Right ventricle myocardium superior (tissue), 1 donor: ENCODE measurements around the gene KIF26B. TPM values are rescaled to one million over a fixed set of nuclear protein-coding genes. Genes with fewer than 3 reads are reported as not detected.
"Not testable (repeated sequence)": the region's sequence is repeated elsewhere in the genome, so short reads cannot be mapped to it uniquely, and the experiment has no call there.

Experiments
- ATAC-seq: fragments of 200-7000 bp; cut with Tn5 transposase; one replicate; pipeline ENCODE4 v1.9.1; 2020; ENCODE audit warnings: mild to moderate bottlenecking; ENCODE audit not compliant: poor library complexity
- DNase-seq: peaks from one replicate; pipeline ENCODE4 v3.0.0-alpha.2; 2020
- intact Hi-C: fragments of 100-400 bp; cut with DNase I; formaldehyde crosslinking; loops from one replicate; pipeline ENCODE4 v1.11.2; 2022
- total RNA-seq: library from RNA; stranded (reverse); fragmentation: NEBNext Ultra II Directional; extraction: Animal tissue kit (Norgen Biotek cat#: 25700); gene quantifications from one replicate; pipeline ENCODE4 v1.2.1, GENCODE V29; 2021
- donor health status: DM: no; HTN: yes; CAD: no; lungs with severe emphysema.

The KIF26B gene
- total RNA-seq, 1 donor from 2014 or later = 2.4 TPM

- ATAC-seq (no peak), DNase-seq (no peak)
- intact Hi-C loops = no loop called here
Observed at GRCh38 chr1:245383396-245384330, 228.9 kb downstream of the KIF26B start.

GRCh38 chr1:245386297-245386971 lies 231.6 kb downstream of the KIF26B start:
- intact Hi-C loops = no loop called here

DNA sequence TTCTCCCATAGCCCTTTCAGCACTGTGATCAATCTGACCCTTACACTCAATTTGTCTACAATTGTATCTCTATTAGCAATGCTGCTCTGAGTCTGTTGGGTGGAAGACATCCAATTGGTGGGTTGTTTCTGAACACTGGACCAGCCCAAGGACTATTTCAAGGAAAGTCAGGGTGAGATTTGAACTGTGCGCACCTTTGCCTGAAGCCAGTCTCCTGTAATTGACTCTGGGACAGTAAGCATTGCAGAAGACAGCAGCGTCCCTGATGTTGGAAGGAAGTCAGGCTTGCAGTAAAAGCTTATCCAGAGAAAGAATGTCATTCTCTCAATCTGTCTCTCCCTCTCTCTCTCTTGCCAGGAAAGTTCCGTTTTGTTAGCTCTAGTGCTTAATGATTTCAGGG lies 233.9 kb downstream of the KIF26B start:
- no peak for DNase-seq
- intact Hi-C loops = no loop called here
- no peak for ATAC-seq

More at GRCh38 chr1:245386297-245386971, 231.6 kb downstream of the KIF26B start:
- DNase-seq (no peak), ATAC-seq (no peak)

GRCh38 chr1:245389873-245390272 lies 235.1 kb downstream of the KIF26B start:
- DNase-seq = no peak
- ATAC-seq = no peak
- intact Hi-C loops = no loop called here

GRCh38 chr1:245390975-245391374 lies 236.2 kb downstream of the KIF26B start:
- DNase-seq (no peak), ATAC-seq (no peak)
- intact Hi-C loops = no loop called here

GRCh38 chr1:245393694-245394093 lies 238.9 kb downstream of the KIF26B start:
- intact Hi-C loops = no loop called here
- DNase-seq (no peak), ATAC-seq (no peak)

- intact Hi-C loops = no loop called here
- ATAC-seq (no peak), DNase-seq (no peak)
Observed at GRCh38 chr1:245395680-245396079, 240.9 kb downstream of the KIF26B start.

DNA sequence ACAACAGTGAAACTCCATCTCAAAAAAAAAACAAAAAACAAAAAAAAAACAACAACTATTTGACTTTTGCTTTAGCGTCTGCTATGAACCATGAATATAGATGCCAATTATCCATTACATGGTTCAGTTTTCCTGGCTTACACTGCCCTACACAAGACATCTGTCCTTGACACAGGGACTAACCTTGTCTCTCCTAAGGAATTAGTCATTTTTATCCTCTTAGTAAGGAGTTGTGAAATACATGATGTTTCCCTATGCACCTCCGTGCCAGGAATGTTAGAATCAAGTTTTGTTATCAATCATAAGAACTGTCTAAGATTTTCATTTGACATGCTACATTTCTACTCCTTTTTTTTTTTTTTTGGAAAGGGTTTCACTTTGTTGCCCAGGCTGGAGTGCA lies 241.8 kb downstream of the KIF26B start:
- no peak for ATAC-seq
- DNase-seq = no peak

DNA sequence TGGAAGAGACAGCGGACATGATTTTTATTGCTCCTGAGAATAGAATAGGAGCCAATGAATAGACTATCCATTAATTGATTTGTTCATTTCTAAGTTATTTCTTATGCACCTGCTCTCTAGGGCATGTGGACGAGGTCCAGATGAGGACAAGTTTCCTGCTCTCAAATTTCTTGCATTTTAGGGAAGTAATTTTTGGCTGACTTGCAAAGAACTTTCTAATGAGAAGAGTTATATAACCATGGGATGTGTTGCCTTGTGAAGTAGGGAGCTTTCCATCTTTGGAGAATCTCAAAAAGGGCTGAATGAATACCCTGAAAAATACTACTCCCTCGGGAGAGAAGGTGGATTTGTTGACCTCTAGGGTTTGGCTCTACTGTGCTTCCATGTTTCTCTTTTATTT lies 243.0 kb downstream of the KIF26B start:
- intact Hi-C loops = no loop called here
- DNase-seq (no peak), ATAC-seq (no peak)

More for the DNA sequence above, 241.8 kb downstream of the KIF26B start:
- intact Hi-C loops = no loop called here

- intact Hi-C loops = no loop called here
- DNase-seq (no peak), ATAC-seq (no peak)
Observed at GRCh38 chr1:245398180-245398579, 243.4 kb downstream of the KIF26B start.

GRCh38 chr1:245401881-245402587 lies 247.2 kb downstream of the KIF26B start:
- DNase-seq (no peak), ATAC-seq (no peak)
- intact Hi-C loops = no loop called here

- ATAC-seq, DNase-seq, intact Hi-C loops: not testable (repeated sequence)
Observed at GRCh38 chr1:245402998-245403397, 248.2 kb downstream of the KIF26B start.

DNA sequence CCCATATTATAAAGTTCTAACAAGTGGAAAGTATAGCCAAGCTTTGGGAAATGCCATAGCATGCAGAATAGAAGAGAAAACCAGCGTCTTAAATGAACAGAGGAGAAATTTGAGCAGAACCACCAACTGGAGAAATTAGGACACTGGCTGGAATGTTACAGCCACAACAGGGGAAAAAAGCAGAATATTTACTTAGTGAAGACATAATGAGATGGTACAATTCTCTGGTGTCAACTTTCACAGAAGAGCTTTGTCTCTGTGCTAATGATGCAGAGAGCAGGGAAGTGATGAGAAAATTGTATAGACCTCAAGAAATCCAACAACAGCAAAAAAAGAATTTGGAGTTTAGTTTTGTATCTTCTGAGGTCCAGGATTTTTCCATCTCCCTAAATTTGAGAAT lies 249.7 kb downstream of the KIF26B start:
- intact Hi-C loops = no loop called here

GRCh38 chr1:245404952-245405351 lies 250.2 kb downstream of the KIF26B start:
- DNase-seq (no peak), ATAC-seq (no peak)
- intact Hi-C loops = no loop called here

More for the DNA sequence above, 249.7 kb downstream of the KIF26B start:
- no peak for DNase-seq
- no peak for ATAC-seq

DNA sequence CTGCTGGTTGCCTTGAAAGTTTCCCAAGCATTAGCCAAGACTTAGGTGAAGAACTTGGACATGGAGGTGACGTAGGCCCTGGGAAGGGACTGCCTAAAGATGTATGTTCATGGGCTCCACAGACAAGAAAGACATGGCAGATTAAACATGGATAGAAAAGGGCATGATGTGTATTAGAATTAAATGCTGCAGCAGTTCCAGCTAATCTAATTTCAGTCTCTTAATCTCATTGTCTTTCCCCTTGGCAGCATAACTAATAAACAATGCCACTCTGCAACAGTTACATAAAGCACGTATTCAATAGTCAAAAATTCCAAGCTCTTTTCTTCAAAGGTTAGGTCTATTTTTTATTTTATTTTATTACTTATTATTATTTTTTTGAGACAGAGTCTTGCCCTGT lies 251.6 kb downstream of the KIF26B start:
- ATAC-seq (no peak), DNase-seq (no peak)
- intact Hi-C loops = no loop called here

DNA sequence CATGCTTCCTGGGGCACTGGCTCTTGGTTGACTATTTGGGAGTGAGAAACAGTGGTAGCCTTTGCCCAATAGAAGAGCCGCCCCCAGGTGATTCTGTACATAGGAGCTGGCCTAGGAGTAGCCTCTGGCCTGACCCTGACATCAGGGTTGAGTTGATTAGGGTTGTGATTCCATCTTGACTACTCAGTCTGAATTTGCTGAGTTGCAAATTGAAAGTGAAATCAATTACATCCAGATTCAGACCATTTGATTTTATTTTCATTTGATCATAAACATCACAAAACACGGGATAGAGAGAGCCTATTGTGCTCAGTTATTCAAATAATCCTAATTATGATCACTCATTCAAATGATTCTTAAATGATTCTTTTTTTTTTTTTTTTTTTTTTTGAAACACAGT lies 253.2 kb downstream of the KIF26B start:
- intact Hi-C loops = no loop called here
- DNase-seq = no peak
- ATAC-seq = no peak

GRCh38 chr1:245409341-245410195 lies 254.8 kb downstream of the KIF26B start:
- no peak for ATAC-seq
- intact Hi-C loops = no loop called here
- no peak for DNase-seq

- ATAC-seq (no peak), DNase-seq (no peak)
- intact Hi-C loops = no loop called here
Observed at GRCh38 chr1:245411245-245412036, 256.7 kb downstream of the KIF26B start.
